NB4 (cell line): ENCODE data around the gene DOK7.

ENCODE experiments used
- CTCF ChIP-seq: IDR thresholded peaks from one replicate; pipeline ENCODE4 v1.5.1; 2012; ENCODE audit warnings: low read depth, low read length
- MAX ChIP-seq: IDR thresholded peaks from 2 replicates; pipeline ENCODE4 v1.6.1; 2011; ENCODE audit warnings: low read depth, low read length
- MYC ChIP-seq: IDR thresholded peaks from 2 replicates; pipeline ENCODE4 v1.6.1; 2011; ENCODE audit warnings: low read depth, low read length
- POLR2A ChIP-seq: IDR thresholded peaks from 2 replicates; pipeline ENCODE4 v1.6.1; 2011; ENCODE audit warnings: mild to moderate bottlenecking; ENCODE audit not compliant: insufficient read length; ENCODE audit errors: extremely low read depth

GRCh38 chr4:3517731-3518510 is 54.8 kb downstream of the DOK7 start:
- TF ChIP-seq CTCF (no peak), MYC (no peak), POLR2A (no peak), MAX (no peak)
